HG02642 (cell line): ENCODE results near the gene AFAP1L1.

ENCODE experiments used
- ATAC-seq: cut with Tn5 transposase; IDR thresholded peaks from one replicate; pipeline ENCODE4 v1.9.1; 2021; ENCODE audit warnings: mild to moderate bottlenecking; ENCODE audit not compliant: unreplicated experiment, poor library complexity

Gene AFAP1L1

GRCh38 chr5:149310947-149311658 lies 39.4 kb downstream of the AFAP1L1 start:
- no peak for ATAC-seq

GRCh38 chr5:149313151-149313841 lies 41.6 kb downstream of the AFAP1L1 start:
- no peak for ATAC-seq

DNA sequence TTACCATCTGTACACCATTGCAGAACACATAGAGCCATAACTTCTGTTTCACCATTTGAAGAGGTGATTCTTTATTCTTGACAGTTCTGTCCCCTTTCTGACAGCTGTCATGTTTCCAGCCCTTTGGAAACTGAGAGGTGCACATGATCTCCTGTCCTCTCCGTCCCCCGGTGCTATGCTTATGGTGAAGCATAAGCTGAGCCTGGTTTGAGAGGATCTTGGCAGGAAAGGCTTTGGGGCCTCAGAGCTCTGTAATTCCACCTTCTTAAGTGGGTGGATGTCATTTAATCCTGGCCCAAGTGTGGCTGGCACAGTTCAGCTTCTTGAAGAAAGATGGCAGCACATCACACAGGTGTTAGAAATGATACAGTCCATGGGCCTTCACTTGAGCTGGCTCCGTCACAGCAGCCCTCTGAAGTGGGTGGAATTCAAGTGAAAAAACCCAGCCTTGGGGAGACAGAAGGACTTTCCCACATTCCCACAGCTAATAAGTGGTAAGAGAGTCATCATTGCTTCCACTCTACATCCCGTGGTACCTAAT lies 43.0 kb downstream of the AFAP1L1 start:
- ATAC-seq: no peak

DNA sequence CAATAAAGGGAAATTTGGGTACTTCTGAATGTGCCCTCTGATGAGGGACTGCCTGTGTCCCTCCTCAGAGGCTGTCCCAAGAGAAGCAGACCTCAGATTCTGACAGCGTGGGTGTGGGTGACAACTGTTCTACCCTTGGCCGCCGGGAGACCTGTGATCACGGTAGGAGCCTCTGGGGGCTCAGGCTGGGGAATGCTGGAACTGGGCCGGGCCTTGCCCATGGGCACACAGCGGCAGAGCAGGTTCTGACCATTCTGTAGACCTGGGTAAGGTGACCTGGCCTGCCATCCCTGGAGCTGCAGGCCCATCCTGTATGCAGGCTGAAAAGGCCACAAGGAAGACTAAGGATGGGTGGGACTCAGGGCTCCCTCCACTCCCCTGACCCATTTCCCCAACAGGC lies 44.1 kb downstream of the AFAP1L1 start:
- ATAC-seq: no peak

DNA sequence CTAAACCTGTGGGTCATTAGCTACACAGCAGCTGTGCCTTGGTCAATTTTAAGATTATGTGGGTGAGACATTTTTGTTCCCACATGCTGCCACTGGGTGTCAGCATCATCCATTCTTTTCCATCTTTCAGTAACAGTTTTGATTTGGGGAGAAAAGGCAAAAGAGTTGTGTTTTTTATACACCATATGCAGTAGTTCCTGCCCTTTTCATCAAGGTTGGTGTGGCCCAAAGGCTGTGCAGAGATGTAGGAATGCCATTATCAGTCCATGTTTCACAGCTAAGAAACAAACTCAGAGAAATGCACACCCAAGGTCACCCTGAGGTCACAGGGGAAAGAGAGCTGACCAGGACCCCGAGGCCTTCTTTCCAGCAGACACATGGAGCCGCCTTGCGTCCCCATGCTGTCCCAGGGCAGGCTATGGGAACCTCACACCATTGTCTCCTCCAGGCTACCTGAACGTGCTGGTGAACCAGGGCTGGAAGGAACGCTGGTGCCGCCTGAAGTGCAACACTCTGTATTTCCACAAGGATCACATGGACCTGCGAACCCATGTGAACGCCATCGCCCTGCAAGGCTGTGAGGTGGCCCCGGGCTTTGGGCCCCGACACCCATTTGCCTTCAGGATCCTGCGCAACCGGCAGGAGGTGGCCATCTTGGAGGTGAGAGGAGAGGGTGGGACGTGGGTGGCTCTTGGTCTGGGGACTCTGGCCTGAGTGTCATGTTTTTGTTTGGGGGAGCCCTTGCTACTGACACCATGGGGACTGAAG lies 45.8 kb downstream of the AFAP1L1 start:
- ATAC-seq: peak; percentile 48

DNA sequence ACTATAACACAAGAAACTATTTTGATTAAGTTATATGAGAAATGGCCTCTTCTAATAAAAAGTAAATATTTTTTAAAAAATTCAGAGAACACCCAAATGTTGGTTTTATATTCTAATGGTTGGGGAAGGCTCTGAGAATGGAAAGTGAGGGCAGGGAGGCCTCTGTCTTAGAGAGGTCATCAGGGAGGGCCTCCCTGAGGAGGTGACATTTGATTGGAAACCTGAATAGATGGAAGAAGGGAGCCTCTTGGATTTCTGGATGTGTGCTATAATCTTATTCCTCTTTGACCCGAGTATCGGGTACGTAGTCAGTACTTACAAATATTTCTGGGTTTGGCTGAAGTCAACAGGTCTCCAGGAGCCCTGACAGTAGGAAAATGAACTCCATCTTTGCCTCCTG lies 47.5 kb downstream of the AFAP1L1 start:
- no peak for ATAC-seq

GRCh38 chr5:149320791-149321330 lies 49.2 kb downstream of the AFAP1L1 start:
- no peak for ATAC-seq

GRCh38 chr5:149322518-149322917 lies 50.9 kb downstream of the AFAP1L1 start:
- ATAC-seq: no peak

DNA sequence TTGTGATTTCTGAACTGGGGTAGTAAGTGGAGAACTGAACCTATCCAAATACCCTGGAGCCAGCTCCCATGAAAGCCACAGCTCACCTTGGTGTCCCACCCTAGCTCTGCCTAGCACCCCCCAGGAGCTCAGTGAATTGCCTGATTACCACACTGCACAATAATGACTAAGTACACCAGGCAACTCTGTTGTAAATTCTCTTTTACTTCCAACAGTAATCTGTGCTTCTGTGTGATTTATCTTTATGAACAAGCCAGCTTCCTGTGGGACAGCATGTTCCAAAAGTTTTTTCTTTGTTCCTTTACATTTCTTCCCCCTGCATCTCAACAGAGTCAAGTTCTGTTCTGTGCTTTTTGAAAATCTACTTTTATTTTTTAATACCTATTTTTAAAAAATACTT lies 51.6 kb downstream of the AFAP1L1 start:
- no peak for ATAC-seq

GRCh38 chr5:149323621-149324205 lies 52.1 kb downstream of the AFAP1L1 start:
- no peak for ATAC-seq

DNA sequence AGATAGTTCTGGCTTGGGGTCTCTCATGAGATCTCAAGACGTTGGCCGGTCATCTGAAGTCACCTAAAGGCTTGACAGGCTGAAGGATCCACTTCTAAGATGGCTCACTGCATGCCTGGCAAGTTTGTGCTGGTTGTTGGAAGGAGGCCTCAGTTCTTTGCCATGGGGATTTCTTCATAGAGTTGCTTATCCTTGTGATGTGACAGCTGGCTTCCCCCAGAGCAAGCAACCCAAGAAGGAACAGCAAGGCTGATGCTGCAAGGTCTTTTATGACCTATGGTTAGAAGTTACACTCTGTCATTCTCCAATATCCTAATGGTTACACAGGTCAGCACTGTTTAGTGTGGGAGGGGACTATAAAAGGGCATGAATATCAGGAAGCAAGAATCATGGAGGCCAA lies 53.0 kb downstream of the AFAP1L1 start:
- ATAC-seq: no peak

DNA sequence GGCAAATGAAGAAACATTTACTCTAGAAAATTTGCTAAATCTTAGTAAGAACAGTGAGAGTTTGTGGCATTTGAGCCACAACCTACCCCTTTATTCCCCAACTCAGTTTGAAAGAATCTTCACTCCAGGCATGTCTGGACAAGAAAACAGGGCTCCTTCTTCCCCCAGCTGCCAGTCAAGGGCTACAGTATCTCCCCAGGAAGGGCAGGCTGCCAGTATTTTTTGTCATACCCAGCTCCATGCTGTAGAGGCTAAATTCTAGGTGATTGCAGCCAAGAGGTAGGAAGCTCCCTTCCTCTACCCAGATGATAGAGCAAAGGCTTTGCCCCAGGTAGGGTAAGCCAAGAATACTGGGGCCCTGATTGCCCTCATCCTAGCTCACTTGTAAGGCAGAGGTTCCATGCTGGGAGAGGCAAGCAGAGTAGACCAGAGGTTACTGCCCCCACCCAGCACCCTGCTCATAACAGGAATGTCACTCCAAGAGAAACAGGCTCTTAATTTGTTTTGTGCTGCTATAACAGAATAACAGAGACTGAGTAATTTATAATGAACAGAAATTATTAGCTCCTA lies 53.6 kb downstream of the AFAP1L1 start:
- ATAC-seq: no peak

DNA sequence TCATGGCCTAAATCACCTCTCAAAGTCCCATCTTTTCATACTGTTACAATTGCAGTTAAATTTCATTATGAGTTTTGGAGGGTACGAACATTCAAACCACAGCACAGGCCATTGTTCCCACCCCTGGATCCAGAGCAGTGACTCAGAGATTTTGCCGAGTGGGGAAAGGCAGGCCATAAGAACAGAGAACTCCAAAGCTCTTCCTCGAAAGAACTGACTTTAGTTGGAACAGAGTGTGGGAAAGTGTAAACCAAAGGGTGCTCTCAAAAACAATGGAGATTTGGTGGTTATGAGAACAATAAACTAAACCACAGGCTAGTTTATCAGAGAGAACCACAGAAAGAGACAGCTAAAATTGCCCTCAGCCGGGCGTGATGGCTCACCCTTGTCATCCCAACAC lies 54.2 kb downstream of the AFAP1L1 start:
- no peak for ATAC-seq

DNA sequence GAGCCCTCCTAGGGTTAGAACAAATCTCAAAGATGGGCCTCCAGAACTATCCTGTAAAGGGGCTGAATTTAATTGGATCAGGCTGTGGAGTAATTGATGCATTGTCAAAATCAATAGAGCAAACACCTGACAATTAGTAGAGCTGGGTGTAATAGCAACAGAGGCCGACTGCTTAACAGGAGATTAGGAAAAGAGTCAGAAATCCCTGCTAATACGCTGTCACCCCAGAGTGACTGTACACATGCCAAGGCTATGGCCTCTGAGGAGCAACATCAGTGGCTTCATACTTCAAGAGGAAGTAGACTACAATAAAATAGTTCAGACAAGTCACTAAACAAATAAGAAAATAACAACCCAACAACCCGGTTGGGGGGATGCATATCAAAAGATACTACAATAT lies 55.0 kb downstream of the AFAP1L1 start:
- no peak for ATAC-seq

DNA sequence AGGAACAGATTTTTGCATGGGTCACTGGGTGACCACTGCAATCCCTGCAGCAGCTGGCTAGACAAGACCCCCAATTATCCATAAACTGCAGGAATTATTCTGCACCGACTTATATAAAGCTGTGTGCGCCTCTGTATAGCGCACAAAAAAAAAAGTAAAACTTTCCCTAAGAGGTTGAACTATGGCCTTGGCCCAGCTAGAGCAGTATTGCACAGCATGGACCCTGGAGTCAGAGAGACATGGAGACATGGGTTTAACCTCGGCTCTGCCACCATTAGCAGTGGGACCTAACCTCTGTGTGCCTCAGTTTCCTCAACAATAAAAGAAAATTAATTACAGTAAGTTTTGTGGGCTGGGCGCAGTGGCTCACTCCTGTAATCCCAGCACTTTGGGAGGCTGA lies 56.5 kb downstream of the AFAP1L1 start:
- no peak for ATAC-seq

GRCh38 chr5:149333711-149334443 lies 62.2 kb downstream of the AFAP1L1 start:
- ATAC-seq: no peak

DNA sequence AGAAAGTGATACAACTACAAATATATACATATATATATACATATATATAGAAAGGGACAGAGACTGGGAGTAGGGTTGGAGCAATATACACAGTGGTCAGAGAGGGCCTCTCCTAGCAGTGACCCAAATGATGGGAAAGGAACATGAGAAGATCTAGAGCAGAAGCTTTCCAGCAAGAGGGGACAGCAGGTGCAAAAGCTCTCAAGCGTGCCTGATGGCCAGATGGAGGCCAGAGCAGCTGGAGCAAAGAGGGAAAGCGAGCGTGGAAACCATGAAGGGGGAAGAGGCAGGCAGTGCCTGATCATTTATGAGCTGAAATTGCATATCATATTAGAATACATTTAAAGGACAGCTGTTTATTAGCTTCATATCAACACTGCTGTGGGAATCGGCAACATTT lies 66.1 kb downstream of the AFAP1L1 start:
- no peak for ATAC-seq

DNA sequence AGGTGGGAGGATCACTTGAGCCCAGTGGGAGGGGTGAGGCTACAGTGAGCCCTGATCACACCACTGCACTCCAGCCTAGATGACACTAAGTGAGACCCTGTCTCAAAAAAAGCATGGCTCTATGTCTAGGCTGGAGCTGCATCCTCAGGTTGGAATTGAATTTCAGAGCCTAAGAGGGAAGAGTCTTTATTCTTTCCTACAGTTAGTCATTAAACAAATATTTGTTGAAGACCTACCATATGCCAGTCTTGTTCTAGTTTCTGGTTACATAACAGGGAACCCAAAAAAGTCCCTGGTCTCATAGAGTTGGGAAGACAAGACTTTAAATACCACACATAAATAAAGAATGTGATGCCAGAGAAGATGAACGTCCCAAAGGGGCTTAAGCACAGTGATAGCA lies 66.7 kb downstream of the AFAP1L1 start:
- no peak for ATAC-seq

GRCh38 chr5:149340920-149341319 lies 69.3 kb downstream of the AFAP1L1 start:
- ATAC-seq: no peak
